GM23338 (cell line): ENCODE results near the gene ACAN. TPM values are rescaled to one million over a fixed set of nuclear protein-coding genes. Genes with fewer than 3 reads are reported as not detected.

Experiments used
- ATAC-seq: fragments of 200-7000 bp; cut with Tn5 transposase; 3 replicates; pipeline ENCODE4 v1.9.1; 2020
- DNase-seq: peaks from one replicate; pipeline ENCODE4 v3.0.0-alpha.2; 2015; ENCODE audit warnings: low spot score
- H2AFZ ChIP-seq: fragments of 200-600 bp; sonication (generic); 2 replicates; pipeline ENCODE4 v1.8.0; 2016; ENCODE audit warnings: antibody characterized with exemption, mild to moderate bottlenecking, moderate library complexity
- H3F3A ChIP-seq: fragments of 200-600 bp; sonication (generic); replicated peaks from 2 replicates; pipeline ENCODE4 v1.8.0; 2017; ENCODE audit warnings: antibody characterized with exemption, mixed run types, low read depth
- H3K27ac ChIP-seq: fragments of 200-600 bp; sonication (generic); 2 replicates; pipeline ENCODE4 v1.6.1; 2016; ENCODE audit warnings: low read depth
- H3K27me3 ChIP-seq: fragments of 200-600 bp; sonication (generic); 2 replicates; pipeline ENCODE4 v1.8.0; 2016; ENCODE audit warnings: mild to moderate bottlenecking, mixed run types, moderate library complexity; ENCODE audit not compliant: insufficient read depth
- H3K36me3 ChIP-seq: fragments of 200-600 bp; sonication (generic); 2 replicates; pipeline ENCODE4 v1.8.0; 2016; ENCODE audit warnings: mild to moderate bottlenecking; ENCODE audit not compliant: insufficient read depth
- H3K4me1 ChIP-seq: fragments of 200-600 bp; sonication (generic); 2 replicates; pipeline ENCODE4 v1.8.0; 2016; ENCODE audit warnings: mild to moderate bottlenecking, moderate library complexity; ENCODE audit not compliant: insufficient read depth
- H3K4me2 ChIP-seq: fragments of 200-600 bp; sonication (generic); 2 replicates; pipeline ENCODE4 v1.7.1; 2017; ENCODE audit warnings: mixed run types
- H3K4me3 ChIP-seq: fragments of 200-600 bp; sonication (generic); 2 replicates; pipeline ENCODE4 v1.6.1; 2016; ENCODE audit warnings: mixed run types
- H3K79me2 ChIP-seq: fragments of 200-600 bp; sonication (generic); replicated peaks from 2 replicates; pipeline ENCODE4 v1.8.0; 2017; ENCODE audit warnings: mild to moderate bottlenecking; ENCODE audit not compliant: insufficient read depth
- H3K9me2 ChIP-seq: fragments of 200-600 bp; sonication (generic); 2 replicates; pipeline ENCODE4 v1.8.0; 2017; ENCODE audit not compliant: insufficient read depth
- H4K20me1 ChIP-seq: fragments of 200-600 bp; sonication (generic); replicated peaks from 2 replicates; pipeline ENCODE4 v1.8.0; 2017; ENCODE audit warnings: mild to moderate bottlenecking; ENCODE audit not compliant: insufficient read depth
- H3K27ac Mint-ChIP-seq: 2 replicates; pipeline ENCODE4 v1.8.0; 2020; ENCODE audit warnings: inconsistent platforms, mild to moderate bottlenecking, moderate library complexity, mixed read lengths
- H3K27me3 Mint-ChIP-seq: 3 replicates; pipeline ENCODE4 v1.8.0; 2022; ENCODE audit warnings: low read depth, mild to moderate bottlenecking, moderate library complexity, mixed read lengths, inconsistent platforms; ENCODE audit not compliant: insufficient read depth, poor library complexity
- H3K36me3 Mint-ChIP-seq: 3 replicates; pipeline ENCODE4 v1.8.0; 2021; ENCODE audit warnings: low read depth, mild to moderate bottlenecking, inconsistent platforms, moderate library complexity, mixed read lengths
- H3K4me1 Mint-ChIP-seq: 3 replicates; pipeline ENCODE4 v1.8.0; 2020; ENCODE audit warnings: mild to moderate bottlenecking, inconsistent platforms, mixed read lengths
- H3K4me3 Mint-ChIP-seq: 3 replicates; pipeline ENCODE4 v1.8.0; 2021; ENCODE audit warnings: moderate library complexity, mild to moderate bottlenecking, inconsistent platforms, mixed read lengths
- H3K9me3 Mint-ChIP-seq: 3 replicates; pipeline ENCODE4 v1.8.0; 2020; ENCODE audit warnings: moderate library complexity, mild to moderate bottlenecking, inconsistent platforms, mixed read lengths
- CREB1 ChIP-seq: fragments of 250-450 bp; sonication (Bioruptor Pico); IDR thresholded peaks from 2 replicates; pipeline ENCODE4 v1.5.0; 2020; ENCODE audit warnings: low read depth, mild to moderate bottlenecking, moderate library complexity
- CTCF ChIP-seq, 2 experiments: fragments of 200-600 bp in 1 of 2; sonication (generic) in 1 of 2; conservative IDR thresholded peaks; 2 replicates each; pipeline versions ENCODE4 v1.5.1 to v1.6.1; 2016 to 2017; ENCODE audit warnings: antibody characterized with exemption in 2 of 2, low read depth in 2 of 2, mild to moderate bottlenecking in 2 of 2, moderate library complexity in 1 of 2
- ETS1 ChIP-seq: IDR thresholded peaks from 2 replicates; pipeline ENCODE4 v1.6.1; 2016; ENCODE audit warnings: antibody characterized with exemption
- EZH2 ChIP-seq: fragments of 200-600 bp; sonication (generic); IDR thresholded peaks from one replicate; pipeline ENCODE4 v1.8.0; 2017; ENCODE audit warnings: antibody characterized with exemption, mild to moderate bottlenecking, low read depth; ENCODE audit not compliant: unreplicated experiment
- EZH2phosphoT487 ChIP-seq: fragments of 200-600 bp; sonication (generic); IDR thresholded peaks from one replicate; pipeline ENCODE4 v1.8.1; 2018; ENCODE audit warnings: antibody characterized with exemption; ENCODE audit not compliant: unreplicated experiment
- JUNB ChIP-seq: IDR thresholded peaks from one replicate; pipeline ENCODE4 v1.6.1; 2016; ENCODE audit warnings: antibody characterized with exemption; ENCODE audit not compliant: unreplicated experiment
- POLR2AphosphoS5 ChIP-seq: IDR thresholded peaks from 2 replicates; pipeline ENCODE4 v1.6.1; 2016; ENCODE audit warnings: antibody characterized with exemption, low read depth
- REST ChIP-seq: IDR thresholded peaks from one replicate; pipeline ENCODE4 v1.6.1; 2018; ENCODE audit warnings: antibody characterized with exemption; ENCODE audit not compliant: unreplicated experiment
- STAT1 ChIP-seq: IDR thresholded peaks from one replicate; pipeline ENCODE4 v1.6.1; 2016; ENCODE audit warnings: antibody characterized with exemption; ENCODE audit not compliant: unreplicated experiment
- ZNF114 ChIP-seq: fragments of 250-450 bp; sonication (Bioruptor Pico); IDR thresholded peaks from 2 replicates; pipeline ENCODE4 v1.5.0; 2020; ENCODE audit warnings: mild to moderate bottlenecking, moderate library complexity
- ZNF331 ChIP-seq: fragments of 250-450 bp; sonication (Bioruptor Pico); IDR thresholded peaks from 2 replicates; pipeline ENCODE4 v1.5.0; 2020; ENCODE audit warnings: low read depth, mild to moderate bottlenecking, moderate library complexity
- polyA plus RNA-seq: library from polyadenylated mRNA; unstranded; fragments of >200 nt; fragmentation: Nextera tagmentation; extraction: Ambion mirVana; gene quantifications from 2 replicates; pipeline ENCODE4 v1.2.1, GENCODE V29; 2016
- total RNA-seq: library from RNA; depleted of rRNA; stranded (reverse); fragments of >200 nt; shearing (Covaris generic); gene quantifications from 2 replicates; pipeline ENCODE4 v1.2.3, GENCODE V29; 2014

Gene ACAN
- total and polyA plus RNA-seq, 2 experiments from 2014 or later: 2.5 to 4.9 TPM

- H4K20me1 ChIP-seq: no peaks in the 10 kb centered on the region
- H3K27me3 Mint-ChIP-seq: peaks cover 13% of the 10 kb centered on the region
- H3K79me2 ChIP-seq: no peaks in the 10 kb centered on the region
- DNase-seq (peak; percentile 80), ATAC-seq (peak; percentile 77)
- H3K27me3 ChIP-seq: peaks cover 7% of the 10 kb centered on the region; the same call in 1 of the 2 replicates
- H3K4me1 ChIP-seq: peaks cover 21% of the 10 kb centered on the region
- peaks cover 22% of the 10 kb centered on the region for H3K4me1 Mint-ChIP-seq
- peak overlapping the region; percentile 26 for H3K4me3 ChIP-seq
- no peak for TF ChIP-seq STAT1
- no peak for TF ChIP-seq POLR2AphosphoS5
- TF ChIP-seq CTCF (conservative IDR thresholded peaks at IDR 0.05; ENCODE audit: low read depth in 2 of 2): no peak
- no peak for TF ChIP-seq CREB1 (CRISPR knock-in tag)
- no peak for TF ChIP-seq REST
- no peak for TF ChIP-seq ZNF114 (CRISPR knock-in tag)
- no peak for TF ChIP-seq JUNB
- H3K9me2 ChIP-seq: 0 out of 2 replicates have a peak, but pooled peaks cover 7% of the 10 kb centered on the region
- no peak overlapping the region for H3K27ac ChIP-seq
- H3K36me3 Mint-ChIP-seq: no peaks in the 10 kb centered on the region
- peak overlapping the region; percentile 11; the same call in 2 of the 3 replicates for H3K4me3 Mint-ChIP-seq
- no peaks in the 10 kb centered on the region for H3F3A ChIP-seq
- no peaks in the 10 kb centered on the region for H3K9me3 Mint-ChIP-seq
- H3K4me2 ChIP-seq: peak overlapping the region; percentile 71
- no peak overlapping the region for H3K27ac Mint-ChIP-seq
- H3K36me3 ChIP-seq: no peaks in the 10 kb centered on the region
- H2AFZ ChIP-seq: peak overlapping the region; percentile 77; the same call in 1 of the 2 replicates
These were observed 10.6 kb upstream of the ACAN start for GRCh38 chr15:88792342-88793282.

GRCh38 chr15:88794001-88794400 is 9.2 kb upstream of the ACAN start:
- Histone ChIP-seq H3K27ac (no peak overlapping the region), H3K4me3 (no peak overlapping the region), H3K4me1 (peaks cover 21% of the 10 kb centered on the region), H4K20me1 (no peaks in the 10 kb centered on the region), H3K9me2 (0 out of 2 replicates have a peak, but pooled peaks cover 5% of the 10 kb centered on the region), H3F3A (no peaks in the 10 kb centered on the region), H2AFZ (peak overlapping the region; percentile 59; the same call in 1 of the 2 replicates), H3K4me2 (no peak overlapping the region), H3K27me3 (peaks cover 7% of the 10 kb centered on the region; the same call in 1 of the 2 replicates), H3K36me3 (no peaks in the 10 kb centered on the region), H3K79me2 (no peaks in the 10 kb centered on the region)
- no peaks in the 10 kb centered on the region for H3K9me3 Mint-ChIP-seq
- H3K36me3 Mint-ChIP-seq: no peaks in the 10 kb centered on the region
- DNase-seq (no peak), ATAC-seq (no peak)
- peaks cover 22% of the 10 kb centered on the region for H3K4me1 Mint-ChIP-seq
- no peak overlapping the region for H3K4me3 Mint-ChIP-seq
- no peak overlapping the region for H3K27ac Mint-ChIP-seq
- H3K27me3 Mint-ChIP-seq: peaks cover 8% of the 10 kb centered on the region
- TF ChIP-seq STAT1 (no peak), ZNF331 (CRISPR knock-in tag) (no peak), EZH2 (no peak), REST (no peak), POLR2AphosphoS5 (no peak), EZH2phosphoT487 (no peak), ZNF114 (CRISPR knock-in tag) (no peak), ETS1 (no peak)
